Right renal cortex interstitium (tissue), 3 donors: ENCODE data around the gene HOPX. TPM values are rescaled to one million over a fixed set of nuclear protein-coding genes. Genes with fewer than 3 reads are reported as not detected.
"Not testable (repeated sequence)": the region's sequence is repeated elsewhere in the genome, so short reads cannot be mapped to it uniquely, and the experiment has no call there.

Experiments used
- DNase-seq, 3 donors: peaks; one replicate each; pipeline ENCODE4 v3.0.0-alpha.2; 2013; ENCODE audit warnings: low read depth in 3 of 3, low spot score in 2 of 3
- polyA plus RNA-seq, 3 donors: library from polyadenylated mRNA; unstranded; fragments of 120-200 nt; gene quantifications; one replicate each; pipeline ENCODE4 v1.2.1, GENCODE V29; 2013; ENCODE audit not compliant: insufficient read length in 3 of 3

Gene HOPX
- polyA plus RNA-seq, 3 donors: 12.0 to 17.5 (median 14.9) TPM

DNA sequence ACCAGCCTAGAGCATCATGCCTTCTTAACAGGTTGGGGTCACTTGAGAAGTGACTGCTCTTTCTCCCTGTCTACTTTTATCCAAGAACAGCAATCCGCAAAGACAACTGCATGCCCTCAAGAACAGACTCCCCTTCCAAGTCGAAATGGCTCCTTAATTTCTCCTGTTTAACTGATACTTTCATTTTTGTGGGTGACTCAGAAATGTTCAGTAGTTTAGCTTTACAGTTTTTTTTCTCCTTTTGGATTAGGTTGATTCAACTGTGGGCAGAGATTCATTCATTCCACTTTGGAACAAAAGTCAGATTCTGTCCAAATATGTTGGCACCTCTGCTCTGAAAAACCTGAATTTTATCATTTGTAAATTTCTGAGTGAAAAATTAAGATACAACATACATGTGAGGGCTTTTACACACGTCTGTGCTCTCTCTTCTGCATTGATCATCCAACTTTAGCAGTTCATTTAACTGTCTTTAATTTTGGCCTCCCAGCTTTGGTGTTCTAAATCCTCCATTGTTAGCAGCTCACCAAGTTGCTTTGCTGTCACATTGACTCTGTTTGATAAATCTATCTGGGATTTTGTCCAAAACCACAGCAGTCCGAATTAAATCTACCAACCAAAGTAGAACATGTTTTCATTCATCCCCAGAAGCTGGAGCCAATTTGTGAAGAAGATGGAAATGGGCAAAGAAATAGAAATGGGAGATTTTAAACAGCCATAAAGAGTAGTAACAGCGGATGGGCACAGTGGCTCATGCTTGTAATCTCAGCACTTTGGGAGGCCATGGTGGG, 50.0 kb downstream of the HOPX start:
- DNase-seq: no peak

DNA sequence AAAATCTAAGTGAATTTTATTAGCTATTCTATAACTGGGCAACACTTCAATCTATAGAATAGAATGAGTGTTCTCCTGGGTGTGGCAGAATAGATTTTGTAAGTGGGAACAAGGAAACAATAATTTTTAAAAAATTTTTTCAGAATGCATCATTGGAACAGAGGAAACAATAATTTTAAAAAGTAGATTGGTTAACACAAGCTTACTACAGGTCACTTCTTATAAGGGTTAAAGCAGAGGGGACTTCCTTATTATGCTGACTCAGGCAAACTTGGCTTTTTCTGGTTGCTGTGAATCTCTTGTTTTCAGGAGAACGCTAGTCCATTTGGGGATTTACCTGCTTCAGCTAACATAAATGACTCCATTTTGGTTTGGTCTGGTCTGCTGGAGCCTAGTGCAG, 52.5 kb downstream of the HOPX start:
- DNase-seq: no peak

- no peak for DNase-seq
These were observed 53.1 kb downstream of the HOPX start for GRCh38 chr4:56627985-56628384.

DNA sequence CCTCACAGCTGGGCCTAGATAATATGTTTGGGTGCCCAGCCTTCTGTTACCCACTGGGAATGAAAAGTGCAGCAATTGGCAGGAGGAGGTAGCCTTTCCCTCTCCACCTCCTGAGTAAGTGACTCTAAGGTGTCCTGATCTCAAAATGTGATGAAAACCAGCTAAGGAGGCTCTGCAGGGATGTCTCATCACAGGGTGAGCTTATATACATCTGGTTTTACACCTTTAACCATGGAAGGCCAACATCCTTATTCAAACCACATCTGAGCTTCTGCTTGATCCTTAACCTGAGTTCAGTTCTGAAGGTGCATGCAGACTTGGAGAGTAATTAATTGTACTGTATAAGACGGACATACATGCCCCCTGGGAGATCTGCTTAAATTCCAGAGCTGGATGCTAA, 53.7 kb downstream of the HOPX start:
- DNase-seq: no peak

DNA sequence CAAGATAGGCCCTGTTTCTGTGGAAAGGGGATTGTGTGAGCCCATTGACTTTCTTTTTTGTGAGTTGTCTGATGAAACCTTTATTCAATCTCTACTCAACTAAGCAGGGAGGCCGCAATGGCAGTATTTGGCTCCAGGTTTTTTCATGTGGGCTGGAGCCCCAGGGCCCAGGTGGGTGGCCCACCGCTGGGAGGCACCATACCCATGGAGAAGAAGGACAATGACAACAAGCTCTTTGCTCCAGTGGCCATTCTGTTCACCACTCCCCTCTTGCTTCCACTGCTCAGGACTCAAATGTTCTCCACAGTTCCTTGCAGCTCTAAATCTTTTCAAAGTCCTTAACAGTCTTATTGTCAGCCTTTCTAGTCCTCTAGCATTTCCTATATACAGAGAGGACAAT, 54.1 kb downstream of the HOPX start:
- DNase-seq: no peak

- DNase-seq: no peak
These were observed 54.7 kb downstream of the HOPX start for GRCh38 chr4:56626420-56626819.

DNA sequence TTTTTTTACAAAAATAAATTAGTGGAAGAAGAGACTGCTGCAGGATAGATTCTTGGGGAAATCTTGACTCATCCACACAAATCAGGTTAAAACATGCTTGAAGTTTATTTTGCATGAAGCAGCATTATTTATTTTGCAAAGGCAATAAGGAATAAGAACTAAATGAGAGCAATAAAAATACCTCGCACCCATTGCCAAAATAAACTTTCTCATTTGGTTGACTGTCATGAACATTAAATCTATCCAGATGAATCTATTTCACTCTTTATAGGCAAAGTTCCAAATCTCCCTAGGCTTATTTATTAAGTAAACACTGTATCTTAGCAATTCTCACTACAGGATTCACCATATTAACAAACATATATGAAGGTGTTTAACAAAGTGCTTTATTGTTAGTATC, 58.9 kb downstream of the HOPX start:
- peak in 2 of 3 donors; percentile 21 to 47 for DNase-seq

DNA sequence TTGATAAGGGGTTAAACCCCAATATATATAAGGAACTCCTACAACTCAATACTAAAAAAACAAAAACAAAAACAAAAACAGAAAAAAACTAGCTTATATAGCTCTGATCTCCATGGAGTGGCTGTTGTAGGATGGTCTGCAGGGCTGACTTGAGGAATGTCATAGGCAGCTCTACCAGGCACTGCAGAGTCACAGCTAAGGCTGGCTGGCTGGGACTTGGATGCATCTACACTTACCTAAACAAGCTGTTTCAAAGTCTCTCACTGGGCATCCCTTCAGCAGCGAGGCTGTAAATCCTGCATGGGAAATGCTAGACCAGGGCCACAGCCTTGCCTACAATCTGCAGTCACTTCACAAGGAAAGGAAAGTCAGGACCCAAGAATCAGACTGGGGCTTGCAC, 61.3 kb downstream of the HOPX start:
- DNase-seq: no peak

DNA sequence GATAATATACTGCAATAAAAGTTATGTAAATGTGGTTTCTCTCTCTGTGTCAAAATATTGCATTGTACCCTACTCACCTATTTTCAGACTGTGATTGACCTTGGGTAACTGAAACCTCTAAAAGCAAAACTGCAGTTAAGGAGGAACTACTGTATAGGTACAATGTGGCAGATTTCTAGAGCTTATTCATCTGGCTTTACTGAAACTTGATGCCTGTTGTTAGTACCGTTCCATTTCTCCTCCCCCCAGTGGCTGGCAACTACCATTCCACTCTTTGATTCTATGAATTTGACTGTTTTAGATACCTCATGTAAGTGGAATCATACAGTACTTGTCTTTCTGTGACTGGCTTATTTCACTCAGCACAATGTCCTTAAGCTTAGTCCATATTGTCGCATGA, 61.9 kb downstream of the HOPX start:
- DNase-seq: no peak

- DNase-seq: no peak
These were observed 62.4 kb downstream of the HOPX start for GRCh38 chr4:56618734-56619133.

DNA sequence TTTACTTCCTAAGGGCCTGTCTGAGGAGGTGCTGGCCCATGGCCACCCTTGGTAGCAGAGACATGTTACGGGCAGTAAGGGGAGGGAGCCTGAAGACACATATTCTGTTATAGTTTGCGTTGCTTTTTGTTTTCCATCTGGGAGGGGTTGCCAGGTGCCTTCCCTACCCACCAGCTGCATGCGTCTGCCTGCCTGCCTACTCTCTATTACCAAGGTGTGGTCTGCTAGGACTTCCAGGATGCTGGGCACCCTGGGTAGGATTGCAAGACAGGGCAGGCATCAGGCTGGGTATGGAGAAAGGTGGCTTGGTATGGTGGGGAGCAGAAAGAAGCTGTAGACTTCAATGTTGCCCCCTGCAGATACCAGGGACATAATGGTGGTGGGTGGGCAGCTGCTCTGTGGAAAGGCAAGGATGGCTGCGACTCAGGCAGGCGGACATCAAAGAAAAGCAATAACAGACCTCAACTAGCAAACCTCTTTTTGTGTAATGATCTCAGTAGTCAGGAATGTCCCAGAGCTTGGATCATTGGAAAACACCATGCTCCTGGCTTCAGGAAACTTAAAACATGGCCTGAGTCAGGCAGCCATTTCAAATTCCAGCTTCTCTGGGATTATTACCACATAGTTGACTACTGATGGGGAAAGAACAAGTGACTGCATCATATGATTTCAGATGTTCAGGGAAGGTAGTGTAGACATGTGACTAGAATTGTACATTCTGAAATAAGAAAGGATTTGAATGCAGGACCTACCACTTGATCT, 67.8 kb downstream of the HOPX start:
- no peak for DNase-seq

- DNase-seq: no peak
These were observed 68.8 kb downstream of the HOPX start for GRCh38 chr4:56612282-56612681.

DNA sequence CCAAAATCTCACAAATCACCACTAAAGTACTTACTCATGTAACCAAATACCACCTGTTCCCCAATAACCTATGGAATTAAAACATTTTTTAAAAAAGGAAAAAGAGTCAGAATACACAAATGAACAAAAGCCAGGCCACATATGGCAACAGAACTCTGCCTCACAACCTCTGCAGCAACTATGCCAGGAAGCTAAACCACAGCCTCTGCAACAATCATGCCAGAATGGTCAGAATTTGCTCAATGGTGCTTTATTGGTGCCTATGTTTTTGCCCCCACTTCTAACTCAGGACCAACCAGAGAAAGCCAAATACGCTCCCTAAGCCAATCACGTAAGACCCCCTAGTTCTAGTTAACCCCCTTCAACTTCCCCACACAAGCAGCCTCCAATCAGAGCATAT, 69.6 kb downstream of the HOPX start:
- no peak for DNase-seq

GRCh38 chr4:56610170-56610569, 70.9 kb downstream of the HOPX start:
- DNase-seq: not testable (repeated sequence)

DNA sequence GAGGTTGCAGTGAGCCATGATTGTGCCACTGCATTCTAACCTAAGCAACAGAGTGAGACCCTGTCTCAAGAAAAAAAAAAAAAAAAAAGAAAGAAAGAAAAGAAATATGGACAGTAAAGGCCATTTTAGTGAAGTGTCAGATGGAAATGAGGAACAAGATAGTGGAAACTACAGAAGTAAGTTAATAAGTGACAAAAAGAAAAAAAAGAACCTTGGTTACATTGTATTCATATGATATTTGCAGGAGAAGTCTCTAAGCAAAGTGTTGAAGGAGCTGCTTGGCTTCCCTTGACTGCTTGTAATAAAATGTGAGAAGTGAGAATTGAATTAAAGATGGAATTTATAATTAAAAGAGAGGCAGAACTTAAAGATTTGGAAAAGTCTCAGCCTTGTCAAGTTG, 73.2 kb downstream of the HOPX start:
- no peak for DNase-seq

- DNase-seq: no peak
These were observed 74.7 kb downstream of the HOPX start for GRCh38 chr4:56606385-56606784.

DNA sequence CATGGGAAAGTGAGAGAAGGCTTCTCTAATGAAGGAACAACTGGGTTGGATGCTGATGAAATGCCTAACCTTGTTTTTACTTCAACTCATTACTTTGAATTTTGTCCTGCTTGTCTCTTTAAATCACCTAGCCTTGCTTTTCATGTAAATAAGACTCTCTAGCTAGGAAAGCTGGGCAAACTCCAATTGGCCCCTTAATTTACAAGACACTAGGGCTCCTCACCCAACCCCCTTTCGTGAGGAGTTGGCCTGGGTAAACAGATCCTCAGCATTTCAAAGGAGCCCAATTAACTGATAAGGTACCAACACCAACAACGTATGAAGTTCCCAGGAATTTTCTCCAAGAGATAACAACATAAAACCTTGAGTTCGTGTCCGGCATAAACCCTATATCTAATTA, 75.6 kb downstream of the HOPX start:
- DNase-seq: not testable (repeated sequence)

- DNase-seq: no peak
These were observed 77.8 kb downstream of the HOPX start for GRCh38 chr4:56603297-56603696.
